ENCODE measurements around the gene DDN. TPM values are rescaled to one million over a fixed set of nuclear protein-coding genes. Genes with fewer than 3 reads are reported as not detected.

Gene DDN
- total RNA-seq, 1 experiment from 2014 or later: 0.51 TPM

DNA sequence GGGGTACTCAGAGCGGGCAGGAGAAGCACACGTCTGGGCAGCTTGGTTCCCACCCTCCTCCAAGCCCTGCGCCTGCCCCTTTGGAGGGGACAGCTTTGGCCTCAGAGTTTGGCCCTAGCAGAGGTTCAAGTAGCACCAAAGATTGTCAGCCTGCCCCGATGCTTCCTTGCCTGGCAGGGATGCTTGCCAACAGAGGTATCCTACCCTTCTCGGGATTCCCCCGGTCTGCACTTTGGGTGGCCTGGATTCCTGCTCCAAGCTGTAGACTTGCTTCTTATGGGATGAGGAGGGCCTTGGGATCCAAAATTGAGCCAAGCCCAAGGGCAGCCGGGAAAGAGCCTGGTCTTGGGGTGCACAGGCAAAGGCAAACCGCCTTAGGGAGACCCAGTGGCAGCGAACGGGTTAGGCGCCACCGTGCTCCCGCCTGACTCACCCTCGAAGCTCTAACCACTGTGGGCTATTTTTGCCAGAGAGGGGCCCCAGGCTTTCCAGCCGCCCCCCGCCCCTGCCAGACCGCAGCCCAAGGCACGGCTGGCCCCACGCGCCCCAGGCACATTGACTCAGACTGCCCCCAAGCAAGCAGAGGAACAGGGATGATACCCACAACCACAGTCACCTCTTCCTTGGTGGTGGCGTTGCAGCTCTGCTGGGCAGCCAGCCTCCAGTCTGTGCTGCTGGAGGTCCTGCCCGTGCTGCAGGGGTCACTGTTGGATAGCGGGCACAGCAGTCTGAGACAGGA is 26.8 kb downstream of the DDN start:
- no peak for ATAC-seq
- no peaks in the 10 kb centered on the region for H3K27me3 ChIP-seq (ENCODE audit: control insufficient read depth, insufficient read depth, low read length)
- BruUV-seq (replicated peaks): no TSS peak
- no peaks in the 10 kb centered on the region for H3K36me3 ChIP-seq (ENCODE audit: control insufficient read depth, insufficient read depth, low read length)
- DNase-seq (ENCODE audit: low read depth, low spot score): no peak
- intact Hi-C loops (cut with micrococcal nuclease; ENCODE audit: unreplicated experiment) (no loop called here), in situ Hi-C loops (cut with HindIII; ENCODE audit: low pct_unique_long_range_greater_than_20kb, low sequenced_read_pairs) (no loop called here)
- CTCF ChIA-PET: interaction anchor here (1.7 kb wide), 1 partner anchor 16 kb away, joined by 4 read pairs; no protein-coding TSS in a partner anchor
- peaks cover 20% of the 10 kb centered on the region for H3K4me1 ChIP-seq (ENCODE audit: control insufficient read depth, insufficient read depth, low read length)
- no peaks in the 10 kb centered on the region for H3K9me3 ChIP-seq (ENCODE audit: control insufficient read depth, insufficient read depth, low read depth, low read length)
- no peak overlapping the region for H3K27ac ChIP-seq (ENCODE audit: low read length)
- no peak for TF ChIP-seq SIN3A (IDR thresholded peaks at IDR 0.05; ENCODE audit: borderline replicate concordance, insufficient read depth, low read depth, low read length)
- TF ChIP-seq, protein P1, sequence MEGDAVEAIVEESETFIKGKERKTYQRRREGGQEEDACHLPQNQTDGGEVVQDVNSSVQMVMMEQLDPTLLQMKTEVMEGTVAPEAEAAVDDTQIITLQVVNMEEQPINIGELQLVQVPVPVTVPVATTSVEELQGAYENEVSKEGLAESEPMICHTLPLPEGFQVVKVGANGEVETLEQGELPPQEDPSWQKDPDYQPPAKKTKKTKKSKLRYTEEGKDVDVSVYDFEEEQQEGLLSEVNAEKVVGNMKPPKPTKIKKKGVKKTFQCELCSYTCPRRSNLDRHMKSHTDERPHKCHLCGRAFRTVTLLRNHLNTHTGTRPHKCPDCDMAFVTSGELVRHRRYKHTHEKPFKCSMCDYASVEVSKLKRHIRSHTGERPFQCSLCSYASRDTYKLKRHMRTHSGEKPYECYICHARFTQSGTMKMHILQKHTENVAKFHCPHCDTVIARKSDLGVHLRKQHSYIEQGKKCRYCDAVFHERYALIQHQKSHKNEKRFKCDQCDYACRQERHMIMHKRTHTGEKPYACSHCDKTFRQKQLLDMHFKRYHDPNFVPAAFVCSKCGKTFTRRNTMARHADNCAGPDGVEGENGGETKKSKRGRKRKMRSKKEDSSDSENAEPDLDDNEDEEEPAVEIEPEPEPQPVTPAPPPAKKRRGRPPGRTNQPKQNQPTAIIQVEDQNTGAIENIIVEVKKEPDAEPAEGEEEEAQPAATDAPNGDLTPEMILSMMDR (IDR thresholded peaks at IDR 0.05): peak; percentile 39
- no peak overlapping the region for H3K4me3 ChIP-seq (ENCODE audit: low read depth in 2 of 2, low read length in 2 of 2)
- POLR2A ChIA-PET: interaction anchor here (0.6 kb wide), 1 partner anchor 25 kb away, joined by 4 read pairs; no protein-coding TSS in a partner anchor

DNA sequence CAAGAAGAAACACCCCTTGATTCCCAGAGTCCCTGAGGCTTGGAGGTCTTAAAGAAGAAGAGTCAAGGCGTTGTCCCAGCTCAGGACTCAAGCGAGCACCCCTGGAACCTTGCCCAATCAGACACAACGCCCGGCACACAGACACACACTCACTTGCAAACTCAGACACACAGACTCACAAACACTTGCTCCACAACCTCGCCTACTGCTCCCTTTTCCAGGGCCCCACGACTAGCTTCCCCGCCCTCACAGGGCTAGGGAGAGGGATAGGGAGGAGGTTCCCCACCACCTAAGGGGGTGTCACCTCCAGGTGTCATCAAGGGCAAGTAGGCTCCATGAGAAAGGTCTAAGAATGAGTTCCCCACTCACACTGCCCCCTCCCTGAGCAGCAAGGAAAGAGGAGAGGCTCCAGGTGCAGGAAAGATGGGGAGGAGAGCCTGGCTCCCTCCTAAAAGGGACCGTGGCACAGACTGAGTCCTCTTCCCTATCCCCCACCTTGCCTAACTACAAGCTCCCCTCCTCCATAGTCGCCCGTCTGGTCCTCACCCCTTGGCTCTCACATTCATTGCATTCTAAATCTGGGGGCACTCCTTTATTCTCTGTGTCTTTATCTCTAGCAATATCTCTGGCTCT is 28.4 kb downstream of the DDN start:
- ATAC-seq: peak; percentile 28
- Histone ChIP-seq H3K36me3 (ENCODE audit: control insufficient read depth, insufficient read depth, low read length) (no peaks in the 10 kb centered on the region), H3K27ac (ENCODE audit: low read length) (peak overlapping the region; percentile 69), H3K4me3 (ENCODE audit: low read depth in 2 of 2, low read length in 2 of 2) (peak overlapping the region; percentile 34 to 59), H3K4me1 (ENCODE audit: control insufficient read depth, insufficient read depth, low read length) (peaks cover 20% of the 10 kb centered on the region), H3K9me3 (ENCODE audit: control insufficient read depth, insufficient read depth, low read depth, low read length) (no peaks in the 10 kb centered on the region), H3K27me3 (ENCODE audit: control insufficient read depth, insufficient read depth, low read length) (no peaks in the 10 kb centered on the region)
- POLR2A ChIA-PET: no interaction called here
- CTCF ChIA-PET: interaction anchor here (0.7 to 1.7 kb wide), 4 partner anchors 17 to 150 kb away, joined by 3 to 15 read pairs (median 5); no protein-coding TSS in a partner anchor
- BruUV-seq (replicated peaks): no TSS peak
- no peak for TF ChIP-seq SIN3A (IDR thresholded peaks at IDR 0.05; ENCODE audit: borderline replicate concordance, insufficient read depth, low read depth, low read length)
- TF ChIP-seq POLR2AphosphoS5 (IDR thresholded peaks at IDR 0.05; ENCODE audit: low read depth, low read length): no peak
- TF ChIP-seq TCF7L2 (IDR thresholded peaks at IDR 0.05; ENCODE audit: low read depth, low read length): no peak
- DNase-seq (ENCODE audit: low read depth, low spot score): no peak
- intact Hi-C loops (cut with micrococcal nuclease; ENCODE audit: unreplicated experiment) (no loop called here), in situ Hi-C loops (cut with HindIII; ENCODE audit: low pct_unique_long_range_greater_than_20kb, low sequenced_read_pairs) (no loop called here)

DNA sequence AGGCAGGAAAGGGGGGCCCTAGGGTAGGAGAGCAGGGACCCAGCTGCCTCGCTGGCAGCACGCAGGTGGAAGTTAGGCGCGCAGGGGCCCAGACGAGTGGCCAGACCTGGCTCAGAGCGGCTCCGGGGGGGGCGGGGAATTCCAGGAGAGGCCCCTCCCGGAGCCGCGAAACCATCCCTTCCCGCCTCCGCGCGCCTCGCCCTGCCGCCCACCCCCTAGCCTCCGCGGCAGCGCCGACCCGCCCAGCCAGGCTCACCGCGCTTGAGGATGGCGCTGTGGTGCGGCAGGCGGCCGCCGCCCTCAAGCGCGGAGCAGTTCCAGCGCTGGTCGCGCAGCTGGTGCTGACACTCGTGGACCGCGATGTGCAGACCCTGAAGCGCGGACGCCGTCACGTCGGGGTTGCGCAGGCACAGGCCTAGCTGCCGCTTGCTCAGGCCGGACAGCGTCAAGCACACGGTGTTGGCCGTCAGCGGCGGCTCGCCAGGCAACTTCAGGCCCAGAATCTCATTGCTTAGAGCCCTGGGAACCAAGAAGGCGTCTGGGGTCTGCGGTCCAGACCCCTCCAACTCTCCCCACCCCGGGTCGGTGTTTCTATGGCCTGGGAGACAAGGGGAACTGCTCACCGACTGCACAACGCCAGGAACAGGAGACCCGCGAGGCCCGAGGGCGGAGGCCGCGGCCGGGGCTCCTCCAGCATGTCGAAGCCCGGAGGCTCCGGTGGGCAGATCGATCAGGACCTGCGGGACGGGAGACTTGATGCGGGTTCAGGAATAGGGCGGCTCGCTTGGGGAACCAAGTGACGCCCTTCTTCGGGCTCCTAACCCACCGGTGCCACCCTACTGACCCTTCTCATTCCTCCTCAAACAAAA is 29.1 kb downstream of the DDN start:
- Histone ChIP-seq H3K36me3 (ENCODE audit: control insufficient read depth, insufficient read depth, low read length) (no peaks in the 10 kb centered on the region), H3K27me3 (ENCODE audit: control insufficient read depth, insufficient read depth, low read length) (no peaks in the 10 kb centered on the region), H3K27ac (ENCODE audit: low read length) (no peak overlapping the region), H3K9me3 (ENCODE audit: control insufficient read depth, insufficient read depth, low read depth, low read length) (no peaks in the 10 kb centered on the region), H3K4me1 (ENCODE audit: control insufficient read depth, insufficient read depth, low read length) (peaks cover 20% of the 10 kb centered on the region), H3K4me3 (ENCODE audit: low read depth in 2 of 2, low read length in 2 of 2) (no peak overlapping the region)
- intact Hi-C loops (cut with micrococcal nuclease; ENCODE audit: unreplicated experiment) (no loop called here), in situ Hi-C loops (cut with HindIII; ENCODE audit: low pct_unique_long_range_greater_than_20kb, low sequenced_read_pairs) (no loop called here)
- CTCF ChIA-PET: no interaction called here
- no TSS peak for BruUV-seq (replicated peaks)
- ATAC-seq: no peak
- POLR2A ChIA-PET: no interaction called here
- DNase-seq (ENCODE audit: low read depth, low spot score): no peak
- no peak for TF ChIP-seq POLR2AphosphoS5 (IDR thresholded peaks at IDR 0.05; ENCODE audit: low read depth, low read length)
- TF ChIP-seq, protein P2, sequence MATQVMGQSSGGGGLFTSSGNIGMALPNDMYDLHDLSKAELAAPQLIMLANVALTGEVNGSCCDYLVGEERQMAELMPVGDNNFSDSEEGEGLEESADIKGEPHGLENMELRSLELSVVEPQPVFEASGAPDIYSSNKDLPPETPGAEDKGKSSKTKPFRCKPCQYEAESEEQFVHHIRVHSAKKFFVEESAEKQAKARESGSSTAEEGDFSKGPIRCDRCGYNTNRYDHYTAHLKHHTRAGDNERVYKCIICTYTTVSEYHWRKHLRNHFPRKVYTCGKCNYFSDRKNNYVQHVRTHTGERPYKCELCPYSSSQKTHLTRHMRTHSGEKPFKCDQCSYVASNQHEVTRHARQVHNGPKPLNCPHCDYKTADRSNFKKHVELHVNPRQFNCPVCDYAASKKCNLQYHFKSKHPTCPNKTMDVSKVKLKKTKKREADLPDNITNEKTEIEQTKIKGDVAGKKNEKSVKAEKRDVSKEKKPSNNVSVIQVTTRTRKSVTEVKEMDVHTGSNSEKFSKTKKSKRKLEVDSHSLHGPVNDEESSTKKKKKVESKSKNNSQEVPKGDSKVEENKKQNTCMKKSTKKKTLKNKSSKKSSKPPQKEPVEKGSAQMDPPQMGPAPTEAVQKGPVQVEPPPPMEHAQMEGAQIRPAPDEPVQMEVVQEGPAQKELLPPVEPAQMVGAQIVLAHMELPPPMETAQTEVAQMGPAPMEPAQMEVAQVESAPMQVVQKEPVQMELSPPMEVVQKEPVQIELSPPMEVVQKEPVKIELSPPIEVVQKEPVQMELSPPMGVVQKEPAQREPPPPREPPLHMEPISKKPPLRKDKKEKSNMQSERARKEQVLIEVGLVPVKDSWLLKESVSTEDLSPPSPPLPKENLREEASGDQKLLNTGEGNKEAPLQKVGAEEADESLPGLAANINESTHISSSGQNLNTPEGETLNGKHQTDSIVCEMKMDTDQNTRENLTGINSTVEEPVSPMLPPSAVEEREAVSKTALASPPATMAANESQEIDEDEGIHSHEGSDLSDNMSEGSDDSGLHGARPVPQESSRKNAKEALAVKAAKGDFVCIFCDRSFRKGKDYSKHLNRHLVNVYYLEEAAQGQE (IDR thresholded peaks at IDR 0.05; ENCODE audit: insufficient read depth in 1 of 2, low read depth in 2 of 2, low read length in 1 of 2): no peak
- TF ChIP-seq, protein P1 (IDR thresholded peaks at IDR 0.05): no peak
- TF ChIP-seq TCF7L2 (IDR thresholded peaks at IDR 0.05; ENCODE audit: low read depth, low read length): no peak
- TF ChIP-seq SIN3A (IDR thresholded peaks at IDR 0.05; ENCODE audit: borderline replicate concordance, insufficient read depth, low read depth, low read length): no peak

All from Panc1 (cell line).